HepG2 (cell line): ENCODE measurements around the gene ATPAF2. TPM values are rescaled to one million over a fixed set of nuclear protein-coding genes. Genes with fewer than 3 reads are reported as not detected.

ENCODE experiments used
- ASH2L ChIP-seq: fragments of 300-600, 200-600 bp; sonication (generic); IDR thresholded peaks from 2 replicates; pipeline ENCODE4 v1.7.0; 2017; ENCODE audit warnings: low read depth, mild to moderate bottlenecking, moderate library complexity, mixed read lengths, low read length; ENCODE audit not compliant: insufficient read length
- KDM2A ChIP-seq: sonication (generic); formaldehyde crosslinking; IDR thresholded peaks from 2 replicates; pipeline ENCODE4 v1.4.0; 2020; ENCODE audit warnings: low read depth, missing genetic modification reagents, borderline replicate concordance
- KDM5B ChIP-seq: sonication (generic); formaldehyde crosslinking; IDR thresholded peaks from 2 replicates; pipeline ENCODE4 v1.4.0; 2020; ENCODE audit warnings: missing genetic modification reagents, mild to moderate bottlenecking, borderline replicate concordance
- PHF5A ChIP-seq: IDR thresholded peaks from one replicate; pipeline ENCODE4 v1.6.1; 2018; ENCODE audit warnings: low read depth, missing genetic modification reagents; ENCODE audit not compliant: unreplicated experiment
- ZNF264 ChIP-seq: sonication (generic); formaldehyde crosslinking; IDR thresholded peaks from 2 replicates; pipeline ENCODE4 v1.4.0; 2020; ENCODE audit warnings: missing genetic modification reagents
- ZNF780A ChIP-seq: sonication (generic); formaldehyde crosslinking; IDR thresholded peaks from 2 replicates; pipeline ENCODE4 v1.8.0; 2022; ENCODE audit warnings: mild to moderate bottlenecking, missing genetic modification reagents, moderate library complexity
- polyA plus RNA-seq, 8 experiments: library from polyadenylated mRNA; depleted of rRNA in 3 of 8; stranded (reverse) in 7 of 8; unstranded in 1 of 8; fragments of >200 nt; fragmentation: Illumina TruSeq in 4 of 8; extraction: Trizol in 4 of 8; gene quantifications; 2 replicates each; pipeline versions ENCODE4 v1.2.1 to v1.2.3, GENCODE V29; 2011 to 2016; ENCODE audit warnings: low read depth in 4 of 8, missing spikeins in 1 of 8, mixed read lengths in 1 of 8; ENCODE audit not compliant: insufficient read depth in 1 of 8
- total RNA-seq, 5 experiments: library from RNA; depleted of rRNA; stranded (reverse); fragments of >200 nt; fragmentation: Illumina TruSeq; extraction: Trizol; gene quantifications; 2 replicates each; pipeline ENCODE4 v1.2.3, GENCODE V29; 2016; ENCODE audit warnings: low read depth in 1 of 5
- TF ChIP-seq, protein P1 (sequence below): sonication (generic); formaldehyde crosslinking; conservative IDR thresholded peaks from 2 replicates; pipeline ENCODE4 v1.4.0; 2020; ENCODE audit warnings: missing genetic modification reagents
- TF ChIP-seq, protein P2 (sequence below): sonication (generic); formaldehyde crosslinking; IDR thresholded peaks from 2 replicates; pipeline ENCODE4 v1.8.0; 2022; ENCODE audit warnings: mild to moderate bottlenecking, missing genetic modification reagents, moderate library complexity
- TF ChIP-seq, protein P3 (sequence below): sonication (generic); formaldehyde crosslinking; IDR thresholded peaks from 2 replicates; pipeline ENCODE4 v1.5.0; 2020; ENCODE audit warnings: missing genetic modification reagents
- TF ChIP-seq, protein P4 (sequence below): sonication (generic); formaldehyde crosslinking; IDR thresholded peaks from 2 replicates; pipeline ENCODE4 v1.4.0; 2020; ENCODE audit warnings: missing genetic modification reagents

The ATPAF2 gene
- total and polyA plus RNA-seq, 2 of the 13 experiments (the other 11 are each of a cell fraction or from before 2014, with no cell fraction given): 15.0 to 16.5 TPM

DNA sequence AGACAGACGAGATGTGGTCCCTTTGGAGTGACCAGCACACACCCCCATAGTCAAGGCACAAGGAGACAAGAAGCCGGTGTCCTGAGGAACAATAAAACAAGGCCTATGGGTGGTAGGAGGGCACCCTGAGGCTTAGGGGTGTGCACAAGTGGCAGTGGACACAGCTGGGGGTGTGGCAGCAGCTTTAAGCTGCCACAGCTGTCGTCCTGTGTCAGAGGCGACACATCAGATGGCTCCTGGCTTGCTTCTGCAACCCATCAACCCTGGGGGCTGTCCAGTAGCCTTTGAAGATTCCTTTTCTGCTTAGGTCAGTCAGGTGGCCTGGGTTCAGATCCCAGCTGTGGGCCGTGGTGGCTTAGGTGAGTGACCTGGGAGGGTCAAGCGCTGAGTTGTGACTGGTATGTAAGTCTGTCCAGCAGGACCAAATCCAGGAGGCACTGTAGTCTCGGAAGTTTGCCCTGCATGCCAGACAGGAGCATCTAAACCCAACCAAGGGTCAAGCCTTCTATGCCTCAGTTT lies 50.5 kb downstream of the ATPAF2 start (continued):
- TF ChIP-seq, protein P1, sequence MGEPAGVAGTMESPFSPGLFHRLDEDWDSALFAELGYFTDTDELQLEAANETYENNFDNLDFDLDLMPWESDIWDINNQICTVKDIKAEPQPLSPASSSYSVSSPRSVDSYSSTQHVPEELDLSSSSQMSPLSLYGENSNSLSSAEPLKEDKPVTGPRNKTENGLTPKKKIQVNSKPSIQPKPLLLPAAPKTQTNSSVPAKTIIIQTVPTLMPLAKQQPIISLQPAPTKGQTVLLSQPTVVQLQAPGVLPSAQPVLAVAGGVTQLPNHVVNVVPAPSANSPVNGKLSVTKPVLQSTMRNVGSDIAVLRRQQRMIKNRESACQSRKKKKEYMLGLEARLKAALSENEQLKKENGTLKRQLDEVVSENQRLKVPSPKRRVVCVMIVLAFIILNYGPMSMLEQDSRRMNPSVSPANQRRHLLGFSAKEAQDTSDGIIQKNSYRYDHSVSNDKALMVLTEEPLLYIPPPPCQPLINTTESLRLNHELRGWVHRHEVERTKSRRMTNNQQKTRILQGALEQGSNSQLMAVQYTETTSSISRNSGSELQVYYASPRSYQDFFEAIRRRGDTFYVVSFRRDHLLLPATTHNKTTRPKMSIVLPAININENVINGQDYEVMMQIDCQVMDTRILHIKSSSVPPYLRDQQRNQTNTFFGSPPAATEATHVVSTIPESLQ (CRISPR knock-in tag): no peak
- TF ChIP-seq PHF5A (CRISPR knock-in tag) (no peak), KDM5B (no peak), ZNF264 (CRISPR knock-in tag) (no peak), ZNF780A (CRISPR knock-in tag) (no peak), KDM2A (no peak), ASH2L (no peak)
- TF ChIP-seq, protein P2, sequence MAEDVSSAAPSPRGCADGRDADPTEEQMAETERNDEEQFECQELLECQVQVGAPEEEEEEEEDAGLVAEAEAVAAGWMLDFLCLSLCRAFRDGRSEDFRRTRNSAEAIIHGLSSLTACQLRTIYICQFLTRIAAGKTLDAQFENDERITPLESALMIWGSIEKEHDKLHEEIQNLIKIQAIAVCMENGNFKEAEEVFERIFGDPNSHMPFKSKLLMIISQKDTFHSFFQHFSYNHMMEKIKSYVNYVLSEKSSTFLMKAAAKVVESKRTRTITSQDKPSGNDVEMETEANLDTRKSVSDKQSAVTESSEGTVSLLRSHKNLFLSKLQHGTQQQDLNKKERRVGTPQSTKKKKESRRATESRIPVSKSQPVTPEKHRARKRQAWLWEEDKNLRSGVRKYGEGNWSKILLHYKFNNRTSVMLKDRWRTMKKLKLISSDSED (CRISPR knock-in tag): no peak
- TF ChIP-seq, protein P3, sequence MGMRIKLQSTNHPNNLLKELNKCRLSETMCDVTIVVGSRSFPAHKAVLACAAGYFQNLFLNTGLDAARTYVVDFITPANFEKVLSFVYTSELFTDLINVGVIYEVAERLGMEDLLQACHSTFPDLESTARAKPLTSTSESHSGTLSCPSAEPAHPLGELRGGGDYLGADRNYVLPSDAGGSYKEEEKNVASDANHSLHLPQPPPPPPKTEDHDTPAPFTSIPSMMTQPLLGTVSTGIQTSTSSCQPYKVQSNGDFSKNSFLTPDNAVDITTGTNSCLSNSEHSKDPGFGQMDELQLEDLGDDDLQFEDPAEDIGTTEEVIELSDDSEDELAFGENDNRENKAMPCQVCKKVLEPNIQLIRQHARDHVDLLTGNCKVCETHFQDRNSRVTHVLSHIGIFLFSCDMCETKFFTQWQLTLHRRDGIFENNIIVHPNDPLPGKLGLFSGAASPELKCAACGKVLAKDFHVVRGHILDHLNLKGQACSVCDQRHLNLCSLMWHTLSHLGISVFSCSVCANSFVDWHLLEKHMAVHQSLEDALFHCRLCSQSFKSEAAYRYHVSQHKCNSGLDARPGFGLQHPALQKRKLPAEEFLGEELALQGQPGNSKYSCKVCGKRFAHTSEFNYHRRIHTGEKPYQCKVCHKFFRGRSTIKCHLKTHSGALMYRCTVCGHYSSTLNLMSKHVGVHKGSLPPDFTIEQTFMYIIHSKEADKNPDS (CRISPR knock-in tag): no peak
- TF ChIP-seq, protein P4, sequence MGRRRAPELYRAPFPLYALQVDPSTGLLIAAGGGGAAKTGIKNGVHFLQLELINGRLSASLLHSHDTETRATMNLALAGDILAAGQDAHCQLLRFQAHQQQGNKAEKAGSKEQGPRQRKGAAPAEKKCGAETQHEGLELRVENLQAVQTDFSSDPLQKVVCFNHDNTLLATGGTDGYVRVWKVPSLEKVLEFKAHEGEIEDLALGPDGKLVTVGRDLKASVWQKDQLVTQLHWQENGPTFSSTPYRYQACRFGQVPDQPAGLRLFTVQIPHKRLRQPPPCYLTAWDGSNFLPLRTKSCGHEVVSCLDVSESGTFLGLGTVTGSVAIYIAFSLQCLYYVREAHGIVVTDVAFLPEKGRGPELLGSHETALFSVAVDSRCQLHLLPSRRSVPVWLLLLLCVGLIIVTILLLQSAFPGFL (CRISPR knock-in tag): no peak
